ENCODE data around the gene KCNK5.

DNA sequence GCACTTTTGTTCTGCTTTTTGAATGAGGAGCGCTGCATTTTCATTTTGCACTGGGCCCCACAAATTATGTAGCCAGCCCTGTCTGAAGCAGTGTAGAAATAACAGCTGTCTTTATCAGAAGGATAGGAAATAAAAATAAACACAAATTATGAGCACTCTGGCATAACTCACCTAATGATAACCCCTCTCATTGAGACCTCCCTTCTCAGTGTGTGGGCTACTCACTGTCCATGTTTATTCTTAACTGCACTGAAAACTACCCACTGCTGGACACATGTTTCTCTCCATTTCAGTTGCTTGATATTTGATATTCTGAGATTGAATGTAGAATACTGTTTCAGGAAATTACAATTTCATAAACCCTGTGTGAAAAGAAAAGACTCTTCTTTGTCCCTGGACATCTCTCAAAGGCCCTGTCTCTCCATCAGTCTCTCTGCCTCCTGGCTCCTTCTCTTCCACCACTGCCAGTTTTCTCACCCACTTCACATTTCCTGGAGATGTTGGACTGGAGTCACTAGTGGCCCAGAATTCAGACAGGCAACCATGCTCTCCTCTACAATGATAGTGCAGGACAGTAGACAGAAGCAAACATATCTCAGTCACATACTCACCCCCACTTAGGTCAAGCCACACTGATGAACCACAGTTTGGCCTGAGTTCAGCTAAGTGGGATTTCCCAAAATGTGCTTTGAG lies 84.6 kb downstream of the KCNK5 start:
- TF ChIP-seq POLR2A (IDR thresholded peaks at IDR 0.05; ENCODE audit: low read length) (no peak), GATA1 (IDR thresholded peaks at IDR 0.05; ENCODE audit: low read depth, low read length) (no peak)

Data from erythroblast (primary cell).